ENCODE measurements around the gene CSAD. TPM values are rescaled to one million over a fixed set of nuclear protein-coding genes. Genes with fewer than 3 reads are reported as not detected.

The CSAD gene
- total RNA-seq, 1 experiment from 2014 or later = 12.2 TPM

- Mint-ChIP-seq H3K4me3 (ENCODE audit: low read depth, unreplicated experiment) (no peak overlapping the region), H3K9me3 (ENCODE audit: low read depth, unreplicated experiment) (no peaks in the 10 kb centered on the region), H3K27me3 (ENCODE audit: unreplicated experiment) (peaks cover 30% of the 10 kb centered on the region), H3K4me1 (ENCODE audit: low read depth, unreplicated experiment) (peaks cover 9% of the 10 kb centered on the region), H3K36me3 (ENCODE audit: insufficient read depth, unreplicated experiment) (no peaks in the 10 kb centered on the region), H3K27ac (ENCODE audit: unreplicated experiment) (no peak overlapping the region)
- CTCF ChIA-PET = no interaction called here
- intact Hi-C loops (cut with micrococcal nuclease; ENCODE audit: unreplicated experiment) = no loop called here
- BruUV-seq (replicated peaks) = no TSS peak
- TF ChIP-seq, protein P1, sequence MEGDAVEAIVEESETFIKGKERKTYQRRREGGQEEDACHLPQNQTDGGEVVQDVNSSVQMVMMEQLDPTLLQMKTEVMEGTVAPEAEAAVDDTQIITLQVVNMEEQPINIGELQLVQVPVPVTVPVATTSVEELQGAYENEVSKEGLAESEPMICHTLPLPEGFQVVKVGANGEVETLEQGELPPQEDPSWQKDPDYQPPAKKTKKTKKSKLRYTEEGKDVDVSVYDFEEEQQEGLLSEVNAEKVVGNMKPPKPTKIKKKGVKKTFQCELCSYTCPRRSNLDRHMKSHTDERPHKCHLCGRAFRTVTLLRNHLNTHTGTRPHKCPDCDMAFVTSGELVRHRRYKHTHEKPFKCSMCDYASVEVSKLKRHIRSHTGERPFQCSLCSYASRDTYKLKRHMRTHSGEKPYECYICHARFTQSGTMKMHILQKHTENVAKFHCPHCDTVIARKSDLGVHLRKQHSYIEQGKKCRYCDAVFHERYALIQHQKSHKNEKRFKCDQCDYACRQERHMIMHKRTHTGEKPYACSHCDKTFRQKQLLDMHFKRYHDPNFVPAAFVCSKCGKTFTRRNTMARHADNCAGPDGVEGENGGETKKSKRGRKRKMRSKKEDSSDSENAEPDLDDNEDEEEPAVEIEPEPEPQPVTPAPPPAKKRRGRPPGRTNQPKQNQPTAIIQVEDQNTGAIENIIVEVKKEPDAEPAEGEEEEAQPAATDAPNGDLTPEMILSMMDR (IDR thresholded peaks at IDR 0.05; ENCODE audit: unreplicated experiment) = no peak
- no peak for DNase-seq
These were observed 19.0 kb upstream of the CSAD start for GRCh38 chr12:53199700-53200099.

- CTCF ChIA-PET = interaction anchor here (0.7 to 1.9 kb wide), 3 partner anchors 18 to 1667 kb away, joined by 3 to 7 read pairs (median 6); partner anchors contain the start of genes CSAD and ZNF740
- Mint-ChIP-seq H3K27me3 (ENCODE audit: unreplicated experiment) (peaks cover 30% of the 10 kb centered on the region), H3K4me3 (ENCODE audit: low read depth, unreplicated experiment) (no peak overlapping the region), H3K9me3 (ENCODE audit: low read depth, unreplicated experiment) (no peaks in the 10 kb centered on the region), H3K36me3 (ENCODE audit: insufficient read depth, unreplicated experiment) (peaks cover 5% of the 10 kb centered on the region), H3K27ac (ENCODE audit: unreplicated experiment) (no peak overlapping the region), H3K4me1 (ENCODE audit: low read depth, unreplicated experiment) (peaks cover 9% of the 10 kb centered on the region)
- TF ChIP-seq, protein P1 (IDR thresholded peaks at IDR 0.05; ENCODE audit: unreplicated experiment) = no peak
- no TSS peak for BruUV-seq (replicated peaks)
- DNase-seq = no peak
- intact Hi-C loops (cut with micrococcal nuclease; ENCODE audit: unreplicated experiment) = no loop called here
These were observed 17.9 kb upstream of the CSAD start for GRCh38 chr12:53198486-53199110.

DNA sequence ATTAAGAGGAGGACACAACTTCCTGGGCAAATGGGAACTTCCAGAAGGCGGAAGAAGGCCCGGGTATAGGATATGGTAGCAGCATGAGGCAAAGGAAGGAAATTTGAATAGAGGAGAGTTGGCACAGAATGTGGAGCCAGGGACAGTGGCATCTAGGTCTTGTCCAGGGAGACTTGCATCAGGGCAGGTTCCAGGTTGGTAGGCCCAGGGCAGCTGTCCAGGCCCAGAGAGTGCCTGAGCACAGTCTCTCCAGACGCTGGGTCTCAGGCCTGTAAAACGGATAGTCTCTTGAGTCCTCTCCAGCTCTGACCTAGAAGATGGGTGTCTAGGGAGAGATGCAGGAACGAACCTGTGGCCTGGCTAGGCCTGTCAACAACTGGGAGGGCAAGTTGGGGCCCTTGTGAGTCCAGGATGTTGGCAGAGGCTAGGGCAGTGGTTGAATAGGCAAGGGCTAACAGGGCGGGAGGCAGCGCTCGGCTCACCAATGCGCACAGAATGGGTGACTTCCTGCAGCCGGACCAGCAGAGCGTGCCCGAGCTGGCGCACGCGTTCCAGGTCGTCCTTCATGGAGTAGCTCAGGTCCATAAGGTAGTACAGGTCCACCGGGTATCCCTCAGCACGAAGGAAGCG lies 16.4 kb upstream of the CSAD start:
- Mint-ChIP-seq H3K4me1 (ENCODE audit: low read depth, unreplicated experiment) (peaks cover 9% of the 10 kb centered on the region), H3K4me3 (ENCODE audit: low read depth, unreplicated experiment) (no peak overlapping the region), H3K27me3 (ENCODE audit: unreplicated experiment) (peaks cover 30% of the 10 kb centered on the region), H3K36me3 (ENCODE audit: insufficient read depth, unreplicated experiment) (peaks cover 5% of the 10 kb centered on the region), H3K9me3 (ENCODE audit: low read depth, unreplicated experiment) (no peaks in the 10 kb centered on the region), H3K27ac (ENCODE audit: unreplicated experiment) (no peak overlapping the region)
- TF ChIP-seq, protein P1 (IDR thresholded peaks at IDR 0.05; ENCODE audit: unreplicated experiment) = no peak
- no peak for DNase-seq
- CTCF ChIA-PET = interaction anchor here (0.8 to 1.9 kb wide), 9 partner anchors 9 to 215 kb away, joined by 3 to 9 read pairs (median 5); partner anchors contain the start of genes CSAD, PFDN5, SPRYD3 and ZNF740
- intact Hi-C loops (cut with micrococcal nuclease; ENCODE audit: unreplicated experiment) = no loop called here
- no TSS peak for BruUV-seq (replicated peaks)

DNA sequence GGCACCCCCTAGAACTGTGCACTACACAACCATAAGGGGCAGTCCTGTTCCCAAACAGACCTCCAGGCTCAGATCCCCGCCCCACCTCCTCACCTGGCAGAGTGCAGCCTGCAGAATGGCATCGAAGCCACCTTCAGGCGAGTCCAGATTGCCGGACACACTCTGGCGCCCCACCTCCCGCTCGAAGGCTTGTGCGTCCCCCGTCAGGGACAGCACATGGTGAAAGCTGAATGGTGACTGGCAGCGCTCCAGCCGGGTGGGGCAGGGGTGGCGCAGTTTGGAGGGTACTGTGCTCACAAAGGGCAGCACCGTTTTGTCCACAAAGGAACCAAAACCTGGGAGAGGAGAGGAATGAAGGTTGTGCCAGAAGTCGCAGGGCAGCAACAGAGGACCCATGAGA lies 15.8 kb upstream of the CSAD start:
- intact Hi-C loops (cut with micrococcal nuclease; ENCODE audit: unreplicated experiment) = no loop called here
- no peak overlapping the region for H3K27ac Mint-ChIP-seq (ENCODE audit: unreplicated experiment)
- H3K4me1 Mint-ChIP-seq (ENCODE audit: low read depth, unreplicated experiment) = peaks cover 9% of the 10 kb centered on the region
- H3K27me3 Mint-ChIP-seq (ENCODE audit: unreplicated experiment) = peaks cover 30% of the 10 kb centered on the region
- TF ChIP-seq, protein P1 (IDR thresholded peaks at IDR 0.05; ENCODE audit: unreplicated experiment) = no peak
- no peak for DNase-seq
- H3K9me3 Mint-ChIP-seq (ENCODE audit: low read depth, unreplicated experiment) = no peaks in the 10 kb centered on the region
- H3K4me3 Mint-ChIP-seq (ENCODE audit: low read depth, unreplicated experiment) = no peak overlapping the region
- peaks cover 5% of the 10 kb centered on the region for H3K36me3 Mint-ChIP-seq (ENCODE audit: insufficient read depth, unreplicated experiment)
- BruUV-seq (replicated peaks) = no TSS peak
- CTCF ChIA-PET = interaction anchor here (0.7 to 1.9 kb wide), 3 partner anchors 16 to 117 kb away, joined by 3 to 7 read pairs (median 6); partner anchors contain the start of genes CSAD, SPRYD3 and ZNF740
